Activated CD8-positive, alpha-beta memory T cell treated with anti-CD3 and anti-CD28 coated beads for 1 hour (primary cell): Measurements from ENCODE around the gene TBX6.
"Not testable (repeated sequence)": the region's sequence is repeated elsewhere in the genome, so short reads cannot be mapped to it uniquely, and the experiment has no call there.

Source experiments
- DNase-seq, 2 donors: peaks; one replicate each; pipeline ENCODE4 v3.0.0-alpha.2; 2020; ENCODE audit warnings: low read depth in 1 of 2; ENCODE audit errors: extremely low read depth in 1 of 2

Gene TBX6

DNA sequence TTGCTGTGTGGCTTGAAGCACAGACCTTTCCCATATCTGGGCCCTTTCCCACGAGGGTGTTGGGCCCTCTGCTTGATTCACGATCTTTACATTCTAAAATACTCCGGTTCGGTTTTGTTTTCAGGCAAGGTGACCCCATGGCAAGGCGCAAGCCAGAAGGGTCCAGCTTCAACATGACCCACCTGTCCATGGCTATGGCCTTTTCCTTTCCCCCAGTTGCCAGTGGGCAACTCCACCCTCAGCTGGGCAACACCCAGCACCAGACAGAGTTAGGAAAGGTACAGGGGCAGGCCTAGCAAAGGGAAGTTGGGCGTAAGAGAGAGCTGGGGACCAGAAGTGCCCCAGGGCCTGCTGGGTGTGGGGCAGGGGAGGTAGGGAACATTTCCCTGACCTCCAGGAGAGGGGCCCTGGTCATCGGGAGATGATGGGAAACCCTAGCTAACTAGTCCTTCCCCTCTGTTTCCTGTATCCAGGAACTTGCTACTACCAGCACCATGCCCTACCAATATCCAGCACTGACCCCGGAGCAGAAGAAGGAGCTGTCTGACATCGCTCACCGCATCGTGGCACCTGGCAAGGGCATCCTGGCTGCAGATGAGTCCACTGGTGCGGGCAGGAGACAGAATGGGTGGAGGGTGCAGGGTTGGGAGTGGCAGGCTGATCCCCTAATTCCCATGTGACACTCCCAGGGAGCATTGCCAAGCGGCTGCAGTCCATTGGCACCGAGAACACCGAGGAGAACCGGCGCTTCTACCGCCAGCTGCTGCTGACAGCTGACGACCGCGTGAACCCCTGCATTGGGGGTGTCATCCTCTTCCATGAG, 24.8 kb downstream of the TBX6 start:
- no peak for DNase-seq

DNA sequence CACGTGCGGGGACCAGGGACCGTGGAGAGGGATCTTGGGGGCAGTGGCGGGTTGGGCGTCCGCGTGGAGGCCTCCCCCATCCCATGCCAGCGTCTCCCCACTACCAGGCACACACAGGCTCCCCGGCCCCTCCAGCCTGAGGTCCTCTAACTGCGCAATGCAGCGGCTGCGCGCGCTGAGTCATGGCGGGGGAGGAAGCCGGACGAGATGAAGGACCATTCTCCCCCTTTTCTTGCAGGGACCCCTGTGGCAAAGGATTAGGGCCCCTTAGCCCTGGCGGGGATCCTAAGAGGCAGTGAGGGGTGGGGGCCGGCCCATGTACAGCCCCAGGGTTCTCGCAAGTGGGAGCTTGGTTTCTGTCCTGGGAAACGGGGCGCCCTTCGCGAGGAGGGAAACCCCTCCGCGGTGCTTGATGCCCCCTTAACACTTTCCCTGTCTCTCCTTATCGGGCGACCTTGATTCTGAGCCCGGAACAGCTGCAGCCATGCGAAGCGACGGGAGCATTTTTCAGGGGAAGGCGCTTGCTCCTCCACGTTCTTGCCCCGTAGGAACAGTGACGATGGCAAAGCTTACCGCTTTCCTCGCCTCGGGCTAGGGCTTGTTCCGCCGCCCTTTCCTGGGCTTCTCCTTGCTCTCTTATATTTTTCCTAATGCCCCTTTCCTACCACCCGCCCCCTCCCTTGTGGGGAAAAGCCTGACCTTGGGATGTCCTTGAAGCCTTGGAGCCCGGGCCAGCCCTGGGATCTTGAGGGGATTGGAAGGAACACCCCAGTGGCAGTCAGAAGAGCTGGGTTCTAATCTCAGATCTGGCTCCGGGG, 25.6 kb downstream of the TBX6 start:
- DNase-seq: no peak

DNA sequence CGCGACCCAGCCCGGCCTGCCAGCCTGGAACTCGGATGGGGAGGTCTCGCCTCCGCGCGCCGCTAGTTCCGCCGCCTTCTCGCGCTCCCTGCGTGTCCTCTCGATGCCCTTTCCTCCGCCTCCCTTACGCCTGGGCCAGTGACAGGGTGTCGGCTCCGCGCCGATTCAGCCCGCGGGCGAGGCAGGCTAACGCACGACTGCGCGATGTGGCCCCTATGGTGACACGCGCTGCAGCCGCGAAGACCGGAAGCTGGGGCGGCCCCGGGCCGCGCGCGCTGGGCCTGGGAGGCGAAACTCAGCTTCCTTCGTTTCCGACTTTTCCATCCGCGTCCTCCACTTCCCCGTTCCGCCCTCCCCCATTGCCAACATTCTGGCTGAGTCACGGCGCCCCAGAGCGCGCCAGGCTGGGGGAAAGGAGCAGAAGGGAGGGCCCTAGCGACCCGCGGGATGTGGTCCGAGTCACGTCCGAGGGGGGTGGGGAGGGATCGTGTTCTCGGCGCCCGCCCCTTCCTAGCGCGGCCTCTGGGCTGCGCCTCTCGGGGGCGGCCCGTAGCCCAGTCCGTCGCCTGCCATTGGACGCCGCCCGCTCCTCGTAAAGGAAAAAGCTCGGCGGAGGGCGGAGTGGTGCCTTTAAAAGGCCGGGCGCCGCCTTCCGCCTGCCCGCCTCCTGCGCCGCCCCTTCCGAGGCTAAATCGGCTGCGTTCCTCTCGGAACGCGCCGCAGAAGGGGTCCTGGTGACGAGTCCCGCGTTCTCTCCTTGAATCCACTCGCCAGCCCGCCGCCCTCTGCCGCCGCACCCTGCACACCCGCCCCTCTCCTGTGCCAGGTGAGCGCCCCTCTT, 26.4 kb downstream of the TBX6 start, which contains the start of gene ALDOA:
TSS of gene ALDOA (plus strand) at position 659 of the 841 bp plus-strand sequence. CDS start 1,138 bp downstream, outside the sequence.
- DNase-seq: peak; percentile 84 to 90

DNA sequence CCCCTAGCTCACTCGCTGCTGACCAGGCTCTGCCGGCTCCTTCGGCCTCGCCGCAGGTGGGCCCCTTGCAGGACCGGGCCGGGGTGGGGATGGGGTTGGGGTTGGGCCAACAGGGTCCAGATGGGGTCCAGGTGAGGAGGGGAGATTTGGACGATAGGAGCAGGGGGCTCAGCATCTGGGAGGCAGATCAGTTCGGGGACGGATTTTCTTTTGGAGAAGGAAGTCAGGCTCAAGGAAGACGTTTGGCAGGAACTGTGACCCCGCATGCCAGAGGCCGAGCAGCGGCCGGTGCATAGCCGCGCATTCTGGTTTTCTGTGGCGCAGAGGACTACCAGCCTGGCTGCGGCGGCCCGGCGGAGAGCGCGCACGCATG, 27.0 kb downstream of the TBX6 start:
- DNase-seq: no peak

DNA sequence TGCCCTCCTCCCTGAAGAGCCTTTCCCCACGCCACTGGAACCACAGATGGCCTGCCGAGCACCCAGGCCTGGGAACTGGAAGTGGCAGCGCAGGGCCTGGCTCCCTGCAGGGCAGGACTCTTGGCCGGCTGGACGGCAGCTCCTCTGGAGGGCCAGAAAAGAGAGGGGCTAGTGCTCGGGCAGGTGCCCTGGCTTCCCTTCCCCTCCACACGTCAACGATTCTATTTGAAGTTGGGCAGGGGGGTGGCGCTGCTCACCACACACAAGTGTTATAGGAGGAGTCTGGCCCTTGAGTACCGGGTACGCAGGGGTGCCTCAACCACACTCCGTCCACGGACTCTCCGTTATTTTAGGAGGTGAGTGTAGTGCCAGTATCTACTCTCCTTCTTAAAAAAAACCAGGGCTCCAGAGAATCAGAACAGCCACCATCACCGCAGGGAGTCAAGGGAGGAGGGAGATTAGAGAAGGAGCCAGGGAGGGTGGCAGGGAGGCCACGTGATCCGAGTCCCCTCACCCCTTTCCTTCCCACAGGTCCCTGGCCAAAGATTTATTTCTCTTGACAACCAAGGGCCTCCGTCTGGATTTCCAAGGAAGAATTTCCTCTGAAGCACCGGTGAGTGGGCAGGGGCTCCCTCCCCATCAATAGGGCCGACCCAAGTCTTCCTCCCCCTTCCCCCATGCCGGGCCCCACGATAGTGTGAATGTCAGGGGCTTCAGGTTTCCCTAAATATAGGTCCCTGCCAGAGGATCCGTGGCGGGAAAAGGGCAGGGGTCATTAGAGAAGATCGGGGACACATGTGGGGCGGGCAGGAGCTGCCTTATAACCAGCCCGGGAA, 27.6 kb downstream of the TBX6 start:
- peak in 1 of 2 donors; percentile 48 for DNase-seq

DNA sequence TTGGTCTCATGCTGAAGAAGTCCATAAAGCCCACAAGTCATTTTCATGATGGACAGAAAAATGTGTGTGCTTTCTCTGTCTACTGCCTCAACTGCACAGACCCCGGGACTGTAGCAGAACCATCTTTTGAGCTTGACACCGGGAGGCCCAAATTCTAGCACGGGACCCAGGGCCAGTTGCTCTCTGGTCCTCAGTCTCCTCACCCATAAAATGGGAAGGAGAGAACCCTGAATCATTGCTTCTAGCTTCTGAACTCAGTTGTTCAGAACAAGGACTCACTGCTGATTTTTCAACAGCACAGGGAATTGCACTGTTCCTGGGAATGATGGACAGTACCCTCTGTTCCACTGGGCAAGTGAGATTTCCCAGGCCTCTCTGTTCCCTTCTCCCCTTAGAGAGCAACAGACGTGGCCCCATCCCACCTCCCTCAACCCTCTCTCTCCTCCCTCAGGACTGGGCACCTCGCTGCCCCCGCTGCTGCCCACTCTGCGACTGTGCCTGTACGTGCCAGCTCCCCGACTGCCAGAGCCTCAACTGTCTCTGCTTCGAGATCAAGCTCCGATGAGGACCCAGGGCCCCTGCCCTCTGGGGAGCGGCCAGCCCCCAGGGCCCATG, 28.3 kb downstream of the TBX6 start:
- no peak for DNase-seq

DNA sequence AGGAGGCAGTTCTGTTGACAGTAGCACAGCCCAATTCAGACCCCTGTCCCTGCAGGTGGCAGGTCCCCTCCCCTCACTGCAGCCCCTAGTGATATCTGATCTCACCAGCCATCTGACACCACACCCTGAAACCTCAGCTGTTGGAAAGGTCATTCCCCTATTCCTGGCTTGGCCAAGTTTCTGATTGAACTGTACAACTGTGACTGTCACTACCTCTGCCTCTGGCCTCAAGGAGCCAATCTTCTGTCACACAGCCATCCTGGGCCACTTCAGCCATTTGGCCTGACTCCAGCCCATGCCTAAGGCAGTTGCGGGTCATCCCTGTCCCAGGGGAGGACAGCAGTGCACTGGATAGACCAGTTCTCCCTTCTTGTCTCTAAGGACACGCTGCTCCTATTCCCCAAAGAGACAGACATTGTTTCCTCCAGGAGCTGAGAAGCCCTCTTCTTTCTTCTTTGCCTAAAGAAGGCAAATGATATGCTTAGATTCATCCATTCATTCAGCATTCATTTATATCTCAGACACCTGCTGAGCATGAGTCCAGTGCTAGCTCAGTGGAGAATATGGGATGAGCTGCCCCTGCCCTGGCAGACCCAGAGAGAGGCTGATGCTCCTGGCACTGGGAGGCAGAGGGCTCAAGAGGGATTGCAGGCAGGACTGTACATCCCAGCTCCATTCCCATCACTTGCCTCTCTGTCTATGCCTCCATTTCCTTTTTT, 30.7 kb downstream of the TBX6 start:
- DNase-seq: no peak

DNA sequence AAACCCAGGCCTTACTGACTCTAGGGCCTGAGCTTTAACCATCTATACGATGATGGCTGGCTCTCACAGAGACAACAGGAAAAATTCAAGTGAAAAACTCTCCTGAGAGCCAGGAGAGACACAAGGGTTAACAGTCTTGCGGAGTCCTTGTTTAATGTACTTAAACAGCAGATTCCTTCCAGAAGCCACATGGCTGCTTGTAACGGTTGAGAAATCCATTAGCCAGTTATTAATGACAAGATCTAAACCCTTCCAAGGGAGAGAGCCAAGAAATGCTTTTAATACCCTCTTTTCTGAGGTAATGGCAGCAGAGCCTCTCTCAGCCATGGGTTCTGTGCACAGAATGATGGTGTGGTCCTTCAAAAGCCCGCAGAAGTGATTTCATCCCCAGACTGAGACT, 31.4 kb downstream of the TBX6 start:
- DNase-seq: no peak

DNA sequence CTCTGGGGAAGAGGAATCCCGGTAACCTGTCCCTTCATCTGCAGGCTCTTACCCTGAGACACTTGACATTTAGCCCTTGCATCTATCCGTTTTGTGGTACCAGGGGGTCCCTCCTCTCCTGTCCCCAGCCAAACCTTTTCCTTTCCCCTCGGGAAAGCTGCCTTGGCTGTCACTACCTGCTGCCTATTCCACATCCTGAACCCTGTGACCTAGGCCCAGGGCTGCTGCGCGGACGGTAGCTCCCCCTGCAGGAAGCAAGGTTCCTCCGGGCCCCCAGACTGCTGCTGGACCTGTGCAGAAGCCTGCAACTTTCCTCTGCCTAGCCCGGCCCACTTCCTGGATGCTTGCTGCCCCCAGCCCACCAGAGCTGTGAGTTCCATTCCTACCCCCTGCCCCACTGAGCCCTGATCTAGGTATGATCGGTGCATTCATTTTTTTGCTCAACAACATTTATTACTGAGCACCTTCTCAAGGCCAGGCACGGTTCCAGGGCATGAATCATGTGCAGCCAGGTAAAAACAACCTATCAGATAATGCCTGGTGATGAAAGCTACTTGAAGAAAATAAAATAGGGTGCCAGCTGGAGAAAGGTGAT, 36.7 kb downstream of the TBX6 start:
- no peak for DNase-seq

DNA sequence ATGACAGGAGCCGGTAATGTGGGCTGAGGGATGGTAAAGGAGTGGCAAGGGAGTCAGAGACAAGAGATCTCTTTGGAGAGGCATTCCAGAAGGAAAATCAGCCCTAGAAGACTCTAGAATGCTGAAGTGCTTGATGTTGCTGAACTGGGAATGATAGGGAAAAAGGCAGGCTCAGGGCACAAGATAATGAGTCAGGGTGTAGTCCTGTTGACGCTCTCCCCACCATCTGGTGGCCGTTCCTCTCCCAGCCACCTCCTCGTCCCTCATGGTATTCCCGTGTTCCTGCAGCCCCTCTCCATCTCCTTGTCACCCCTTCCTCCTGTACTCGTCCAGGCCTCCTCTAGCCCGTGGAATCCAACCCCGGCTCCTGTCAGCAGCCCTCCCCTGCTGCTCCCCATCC, 37.3 kb downstream of the TBX6 start:
- no peak for DNase-seq

DNA sequence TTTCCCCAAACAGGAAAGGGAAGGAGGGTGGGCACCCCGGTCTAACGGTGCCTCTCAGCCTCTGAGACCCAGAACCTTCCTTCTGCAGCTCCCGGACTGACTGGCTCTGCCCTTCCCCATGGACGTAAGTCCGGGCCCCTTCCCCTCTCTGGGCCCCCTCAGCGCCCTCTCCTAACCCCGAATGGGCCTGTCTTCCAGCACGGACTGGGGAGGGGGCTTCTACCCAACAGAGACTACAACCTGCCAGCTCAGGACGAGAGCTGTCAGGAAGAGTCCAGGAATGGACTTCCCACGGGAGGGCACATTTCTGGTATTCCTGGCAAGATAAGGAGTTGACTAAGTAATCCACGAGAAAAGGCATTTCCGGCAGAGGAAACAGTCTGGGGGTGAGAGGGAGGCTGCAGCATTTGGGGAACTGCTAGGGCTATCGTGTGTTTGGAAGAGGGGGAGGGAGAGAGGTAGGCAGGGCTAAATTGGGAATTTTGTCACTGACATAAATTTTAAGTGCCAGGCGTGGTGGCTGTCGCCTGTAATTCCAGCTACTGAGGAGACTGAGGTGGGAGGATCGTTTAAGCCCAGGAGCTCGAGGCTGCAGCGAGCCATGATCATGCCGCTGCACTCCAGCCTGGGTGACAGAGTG, 38.2 kb downstream of the TBX6 start:
- no peak for DNase-seq

DNA sequence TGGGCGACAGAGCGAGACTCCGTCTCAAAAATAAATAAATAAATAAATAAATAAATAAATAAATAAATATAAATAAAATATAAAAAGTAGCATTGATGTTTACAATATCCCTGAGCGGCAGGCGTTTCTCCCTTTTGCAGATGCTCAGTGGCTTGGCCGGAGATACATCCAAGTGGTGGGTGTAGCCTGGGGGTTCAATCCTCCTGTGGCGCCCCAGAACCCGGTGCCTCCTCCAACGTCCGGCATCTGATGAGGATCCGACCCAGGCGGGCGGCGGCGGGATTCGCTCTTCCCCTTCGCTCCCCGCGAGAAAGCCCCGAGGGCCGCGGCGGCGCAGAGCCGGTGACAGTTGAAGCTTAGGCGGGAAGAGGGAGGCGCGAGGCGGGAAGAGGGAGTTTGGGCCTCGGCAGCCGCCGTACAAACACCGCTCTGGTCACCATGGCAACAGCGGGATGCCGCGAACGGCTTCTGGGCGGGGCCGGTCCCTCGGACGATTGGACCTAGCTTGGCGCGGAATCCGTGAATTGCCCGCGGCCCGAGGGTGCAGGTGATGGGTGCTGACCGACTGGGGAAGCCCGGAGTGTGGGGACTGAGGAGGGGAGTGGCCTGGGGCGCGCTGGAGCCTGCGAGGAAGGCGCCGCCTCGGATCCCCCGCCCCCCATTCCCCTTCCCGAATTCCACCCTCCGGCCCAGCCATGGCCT, 38.9 kb downstream of the TBX6 start:
- peak; percentile 80 to 87 for DNase-seq

DNA sequence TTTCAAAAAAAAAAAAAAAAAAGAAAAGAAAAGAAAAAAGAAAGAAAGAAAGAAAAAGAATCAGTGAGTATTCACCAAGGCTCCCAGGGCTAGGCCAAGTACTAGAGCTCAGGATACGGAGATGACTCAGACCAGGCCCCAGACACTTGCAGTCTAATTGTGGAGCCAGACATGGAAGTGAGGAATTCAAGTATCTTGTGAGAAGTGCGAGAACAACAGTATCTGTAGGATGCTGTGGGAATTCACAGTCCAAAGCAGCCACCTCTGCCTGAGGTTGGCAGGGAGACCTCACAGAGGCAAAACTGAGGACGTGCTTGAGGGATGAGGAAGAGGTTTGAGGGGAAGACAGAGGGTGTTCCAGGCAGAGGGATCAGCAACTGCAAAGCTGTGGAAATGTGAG, 40.2 kb downstream of the TBX6 start:
- DNase-seq: no peak

DNA sequence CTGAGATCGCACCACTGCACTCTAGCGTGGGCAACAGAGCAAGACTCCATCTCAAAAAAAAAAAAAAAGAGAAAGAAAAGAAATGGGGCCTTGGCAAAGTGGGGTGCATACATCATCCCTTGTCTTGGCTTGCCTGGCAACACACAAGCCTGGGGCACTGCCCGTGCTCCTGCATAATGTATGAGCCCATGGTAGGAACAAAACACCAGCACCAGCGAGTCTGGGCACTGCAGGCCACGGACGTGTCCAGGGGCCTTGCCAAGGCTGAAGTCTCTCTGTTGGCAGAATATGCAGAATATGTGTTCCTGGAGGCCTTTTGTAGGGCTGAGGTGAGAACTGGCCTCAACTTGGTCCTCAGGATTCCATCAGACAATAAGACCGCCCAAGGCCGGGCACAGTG, 41.9 kb downstream of the TBX6 start:
- no peak for DNase-seq

DNA sequence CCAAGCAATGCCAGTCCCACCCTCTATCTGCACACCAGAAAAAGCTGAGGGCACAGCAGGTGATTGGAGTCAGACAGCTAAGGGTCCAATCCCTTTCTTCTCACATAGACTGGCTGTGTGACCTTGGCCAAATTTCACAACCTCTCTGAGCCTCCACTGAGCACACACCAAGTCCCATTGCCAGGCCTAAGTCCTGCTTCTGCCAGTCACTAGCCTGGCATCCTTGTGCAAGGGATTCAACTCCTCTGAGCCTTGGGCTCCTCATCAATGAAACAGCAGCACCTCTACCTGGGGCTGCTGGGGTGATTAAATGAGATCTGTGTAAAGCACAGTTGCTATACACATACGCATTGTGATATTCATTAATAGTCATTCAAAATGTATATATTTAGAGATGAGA, 45.1 kb downstream of the TBX6 start:
- no peak for DNase-seq

DNA sequence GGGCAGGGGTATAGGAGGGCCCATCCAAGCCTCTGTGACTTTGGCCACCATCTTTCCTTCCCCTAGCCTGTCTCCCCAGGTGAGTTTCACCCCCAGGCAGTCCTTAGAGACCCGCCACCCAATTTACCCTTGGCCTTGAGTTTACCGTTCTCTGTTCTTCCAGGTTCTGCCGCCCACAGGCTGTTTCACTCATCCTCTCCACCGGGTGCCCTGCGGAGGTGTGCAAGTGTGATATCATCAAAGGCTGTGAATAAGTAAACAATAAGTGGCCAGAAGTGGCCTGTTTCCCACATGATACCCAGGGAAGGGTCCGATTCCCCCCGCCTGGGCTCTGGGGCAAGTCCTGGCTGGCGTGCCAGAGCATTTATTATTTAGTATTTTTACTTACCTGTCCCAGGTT, 45.5 kb downstream of the TBX6 start:
- DNase-seq: no peak

DNA sequence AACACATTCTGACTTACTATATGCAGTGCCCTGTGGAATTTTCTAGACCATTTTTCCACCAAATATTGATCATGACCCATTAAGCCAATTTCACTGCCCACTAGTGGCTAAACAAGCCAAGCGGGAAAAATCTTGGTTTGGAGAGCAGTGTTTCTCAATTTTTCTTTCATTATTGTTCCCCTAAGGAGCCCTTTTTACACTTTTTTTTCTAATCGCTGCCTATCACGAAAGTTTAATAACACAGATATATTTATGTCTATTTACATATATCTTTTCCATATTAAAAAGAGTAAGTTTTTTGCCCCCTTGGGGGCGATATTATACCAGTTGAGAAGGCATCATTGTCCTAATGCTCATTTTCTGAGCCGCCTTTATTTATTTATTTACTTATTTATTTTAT, 49.9 kb downstream of the TBX6 start:
- DNase-seq: no peak

DNA sequence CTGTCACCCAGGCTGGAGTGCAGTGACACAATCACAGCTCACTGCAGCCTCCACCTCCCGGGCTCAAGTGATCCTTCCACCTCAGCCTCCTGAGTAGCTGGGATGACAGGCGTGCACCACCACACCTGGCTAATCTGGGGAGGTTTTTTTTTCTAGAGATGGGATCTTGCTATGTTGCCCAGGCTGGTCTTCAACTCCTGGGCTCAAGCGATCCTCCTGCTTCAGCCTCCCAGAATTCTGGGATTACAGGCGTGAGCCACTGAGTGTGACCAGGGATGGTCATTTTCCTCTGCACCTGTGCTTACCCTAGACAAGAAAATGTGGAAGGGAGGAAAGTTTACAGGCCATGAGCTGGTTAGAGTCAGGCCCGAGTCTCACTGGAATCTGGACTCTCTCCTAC, 51.0 kb downstream of the TBX6 start:
- DNase-seq: not testable (repeated sequence)
